Calu3 (cell line): ENCODE data around the gene DNMBP. TPM values are rescaled to one million over a fixed set of nuclear protein-coding genes. Genes with fewer than 3 reads are reported as not detected.
"Not testable (repeated sequence)": the region's sequence is repeated elsewhere in the genome, so short reads cannot be mapped to it uniquely, and the experiment has no call there.

Source experiments
- BruUV-seq: library from RNA; stranded (reverse); fragments of 400-500 nt; replicated peaks from 2 replicates; lab custom pipeline; 2021; lab: Mats Ljungman, UMichigan
- CTCF ChIA-PET: fragments of 300-600 bp; sonication (Branson Sonifier 250); formaldehyde crosslinking; loops from one replicate; lab custom pipeline; 2022; ENCODE audit warnings: antibody characterized with exemption; lab: Charles Lee
- DNase-seq: peaks from one replicate; pipeline ENCODE4 v3.0.0; 2022
- H3K27ac Mint-ChIP-seq: one replicate; pipeline ENCODE4 v1.8.0; 2022; ENCODE audit warnings: mixed read lengths; ENCODE audit not compliant: unreplicated experiment
- H3K27me3 Mint-ChIP-seq: one replicate; pipeline ENCODE4 v1.8.0; 2022; ENCODE audit warnings: mixed read lengths; ENCODE audit not compliant: unreplicated experiment
- H3K36me3 Mint-ChIP-seq: one replicate; pipeline ENCODE4 v1.8.0; 2022; ENCODE audit warnings: mild to moderate bottlenecking, moderate library complexity, mixed read lengths; ENCODE audit not compliant: insufficient read depth, unreplicated experiment
- H3K4me1 Mint-ChIP-seq: one replicate; pipeline ENCODE4 v1.8.0; 2022; ENCODE audit warnings: mild to moderate bottlenecking, low read depth, mixed read lengths; ENCODE audit not compliant: unreplicated experiment
- H3K4me3 Mint-ChIP-seq: one replicate; pipeline ENCODE4 v1.8.0; 2022; ENCODE audit warnings: mild to moderate bottlenecking, low read depth, moderate library complexity, mixed read lengths; ENCODE audit not compliant: unreplicated experiment
- H3K9me3 Mint-ChIP-seq: one replicate; pipeline ENCODE4 v1.8.0; 2022; ENCODE audit warnings: low read depth, mixed read lengths; ENCODE audit not compliant: unreplicated experiment
- CTCF ChIP-seq: fragments of 200-600 bp; IDR thresholded peaks from one replicate; pipeline ENCODE4 v1.8.0; 2022; ENCODE audit warnings: antibody characterized with exemption; ENCODE audit not compliant: unreplicated experiment
- intact Hi-C: fragments of 100-400 bp; cut with micrococcal nuclease; formaldehyde crosslinking; loops from one replicate; pipeline ENCODE4 v1.10.0; 2022; ENCODE audit not compliant: unreplicated experiment
- total RNA-seq: library from RNA; stranded (reverse); gene quantifications from 2 replicates; pipeline ENCODE4 v1.2.3, GENCODE V29; 2022

Gene DNMBP
- total RNA-seq, 1 experiment from 2014 or later, result 17.6 TPM

GRCh38 chr10:99843310-99843709 lies 166.4 kb downstream of the DNMBP start:
- no peak overlapping the region for H3K4me3 Mint-ChIP-seq
- intact Hi-C loops, result no loop called here
- no peaks in the 10 kb centered on the region for H3K4me1 Mint-ChIP-seq
- no peak overlapping the region for H3K27ac Mint-ChIP-seq
- CTCF ChIA-PET, result no interaction called here
- TF ChIP-seq CTCF, result no peak
- H3K36me3 Mint-ChIP-seq, result no peaks in the 10 kb centered on the region
- DNase-seq, result no peak
- H3K27me3 Mint-ChIP-seq, result no peaks in the 10 kb centered on the region
- no TSS peak for BruUV-seq
- H3K9me3 Mint-ChIP-seq, result no peaks in the 10 kb centered on the region

GRCh38 chr10:99841746-99842145 lies 168.0 kb downstream of the DNMBP start:
- no peak for DNase-seq
- Mint-ChIP-seq H3K4me3 (no peak overlapping the region), H3K9me3 (no peaks in the 10 kb centered on the region), H3K36me3 (no peaks in the 10 kb centered on the region), H3K27me3 (no peaks in the 10 kb centered on the region), H3K27ac (no peak overlapping the region), H3K4me1 (no peaks in the 10 kb centered on the region)
- intact Hi-C loops, result no loop called here
- BruUV-seq, result no TSS peak
- CTCF ChIA-PET, result no interaction called here
- TF ChIP-seq CTCF, result no peak

- H3K4me3 Mint-ChIP-seq, CTCF ChIA-PET, H3K27me3 Mint-ChIP-seq, DNase-seq, BruUV-seq, intact Hi-C loops, H3K36me3 Mint-ChIP-seq, H3K9me3 Mint-ChIP-seq, H3K4me1 Mint-ChIP-seq: not testable (repeated sequence)
- peak overlapping the region; percentile 46 for H3K27ac Mint-ChIP-seq
Observed at GRCh38 chr10:99840859-99841258, 168.9 kb downstream of the DNMBP start.

- Mint-ChIP-seq H3K36me3 (peaks cover 6% of the 10 kb centered on the region), H3K4me3 (no peak overlapping the region), H3K27me3 (no peaks in the 10 kb centered on the region), H3K27ac (no peak overlapping the region), H3K9me3 (no peaks in the 10 kb centered on the region), H3K4me1 (no peaks in the 10 kb centered on the region)
- no TSS peak for BruUV-seq
- CTCF ChIA-PET, result no interaction called here
- DNase-seq, result no peak
- intact Hi-C loops, result no loop called here
- TF ChIP-seq CTCF, result no peak
Observed at GRCh38 chr10:99836711-99837110, 173.0 kb downstream of the DNMBP start.

GRCh38 chr10:99835947-99836346 lies 173.8 kb downstream of the DNMBP start:
- no peak for DNase-seq
- BruUV-seq, result no TSS peak
- Mint-ChIP-seq H3K9me3 (no peaks in the 10 kb centered on the region), H3K36me3 (peaks cover 6% of the 10 kb centered on the region), H3K4me1 (no peaks in the 10 kb centered on the region), H3K4me3 (no peak overlapping the region), H3K27ac (no peak overlapping the region), H3K27me3 (no peaks in the 10 kb centered on the region)
- no peak for TF ChIP-seq CTCF
- CTCF ChIA-PET, result no interaction called here
- intact Hi-C loops, result no loop called here
